Measurements from ENCODE around the gene SLC28A3.

Gene SLC28A3

GRCh38 chr9:84235511-84235910 is 105.0 kb downstream of the SLC28A3 start:
- no peak for DNase-seq

- no peak for DNase-seq
These were observed 110.0 kb downstream of the SLC28A3 start for GRCh38 chr9:84230355-84231145.

- no peak for DNase-seq
These were observed 111.4 kb downstream of the SLC28A3 start for GRCh38 chr9:84229191-84229590.

- no peak for DNase-seq
These were observed 112.3 kb downstream of the SLC28A3 start for GRCh38 chr9:84228130-84228720.

GRCh38 chr9:84226126-84226525 is 114.4 kb downstream of the SLC28A3 start:
- DNase-seq, result no peak
